ENCODE results near the gene ZC3H18.

GRCh38 chr16:88560714-88561484 lies 9.3 kb upstream of the ZC3H18 start:
- TF ChIP-seq POLR2AphosphoS5 (IDR thresholded peaks at IDR 0.05; ENCODE audit: insufficient read depth in 1 of 2, low read depth in 1 of 2) (no peak), CTCF (IDR thresholded peaks at IDR 0.05) (no peak), POLR2A (IDR thresholded peaks at IDR 0.05) (no peak)
